ENCODE measurements around the gene DDX10.

DNA sequence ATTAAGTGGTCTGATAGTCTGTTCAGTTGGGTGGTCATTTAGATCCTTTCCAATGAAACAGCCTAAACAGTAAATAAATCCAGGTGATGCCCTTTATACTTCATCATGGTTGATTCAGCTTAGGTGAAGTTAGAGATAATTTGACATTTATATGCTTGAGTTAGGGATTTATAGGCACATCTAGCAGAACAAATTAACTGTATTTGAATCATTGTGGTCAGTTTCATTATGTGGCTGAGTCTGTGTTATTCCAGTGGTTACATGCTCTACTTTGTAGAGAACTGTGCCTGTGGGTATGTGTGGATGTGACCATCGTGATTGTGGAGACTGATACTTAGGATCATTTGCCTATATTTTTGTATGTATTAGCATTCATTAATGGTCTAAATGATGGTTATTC, 194.6 kb downstream of the DDX10 start:
- TF ChIP-seq EZH2 (IDR thresholded peaks at IDR 0.05), result no peak
- no peak for TF ChIP-seq POLR2AphosphoS5 (IDR thresholded peaks at IDR 0.05; ENCODE audit: borderline replicate concordance, low read depth, low read length)
- TF ChIP-seq FOXP2 (optimal IDR thresholded peaks at IDR 0.05; ENCODE audit: control extremely low read depth, extremely low read length, insufficient read depth), result no peak
